ENCODE data around the gene RAB11FIP4.

DNA sequence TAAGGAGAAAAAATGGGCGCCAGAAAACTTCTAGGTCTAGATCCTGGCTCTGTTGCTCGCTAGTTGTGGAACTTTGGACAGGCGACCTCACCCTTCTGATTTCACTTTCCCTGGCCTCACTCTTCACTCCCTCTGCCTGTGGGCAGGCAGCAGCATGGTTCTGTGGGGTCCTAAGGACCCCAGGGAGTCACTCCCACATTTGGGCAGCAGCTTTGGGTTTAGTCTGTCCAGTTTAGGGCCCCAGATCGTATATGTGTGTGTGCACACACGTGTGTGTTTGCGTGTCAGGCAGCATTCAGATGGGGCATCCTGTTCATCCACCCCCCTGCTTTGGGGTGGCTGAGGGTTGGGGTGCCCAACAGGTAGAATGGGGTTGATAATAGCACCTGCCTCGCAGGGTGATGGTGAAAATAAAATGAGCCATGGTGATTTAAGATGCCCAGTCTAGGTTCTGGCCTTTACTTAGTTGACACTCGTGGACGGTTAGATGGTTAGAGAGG lies 102.2 kb downstream of the RAB11FIP4 start:
- TF ChIP-seq CTCF (IDR thresholded peaks at IDR 0.05) (no peak), EZH2 (IDR thresholded peaks at IDR 0.05; ENCODE audit: borderline replicate concordance, insufficient read depth, low read depth, low read length, poor library complexity, severe bottlenecking) (no peak)
